ENCODE results near the gene CBFA2T3. TPM values are rescaled to one million over a fixed set of nuclear protein-coding genes. Genes with fewer than 3 reads are reported as not detected.

CBFA2T3 gene
- total and polyA plus RNA-seq, 2 of the 13 experiments (the other 11 are each of a cell fraction or from before 2014, with no cell fraction given), result 0.05 TPM; not detected in 1

- DNase-seq (ENCODE audit: low spot score), result no peak
- POLR2A ChIA-PET, result no interaction called here
Observed at GRCh38 chr16:89010210-89010925, 33.4 kb upstream of the CBFA2T3 start.

More at GRCh38 chr16:89010210-89010925, 33.4 kb upstream of the CBFA2T3 start:
- H2AFZ ChIP-seq (ENCODE audit: low read length), result no peak overlapping the region
- no TSS peak for BruUV-seq (replicated peaks)
- H3K36me3 ChIP-seq (replicated peaks in 1 of 2; ENCODE audit: control insufficient read depth in 1 of 2, insufficient read depth in 2 of 2, low read length in 2 of 2), result no peaks in the 10 kb centered on the region
- H3K27me3 ChIP-seq (ENCODE audit: control insufficient read depth in 1 of 2, insufficient read depth in 2 of 2, low read length in 2 of 2), result peaks cover 9 to 32% of the 10 kb centered on the region in 2 experiments; a peak in 4 of 5 replicates
- no peak overlapping the region for H3K9ac ChIP-seq (ENCODE audit: insufficient read depth, low read depth, low read length)
- in situ Hi-C loops (cut with HindIII; ENCODE audit: extremely low pct_ligation_motif_present, low pct_unique_long_range_greater_than_20kb) (no loop called here), intact Hi-C loops (cut with micrococcal nuclease; ENCODE audit: unreplicated experiment) (no loop called here)
- ATAC-seq (no peak), FAIRE-seq (no peak)
- no peaks in the 10 kb centered on the region for H3K9me3 ChIP-seq (ENCODE audit: low read length)
- TF ChIP-seq PAF1 (CRISPR knock-in tag; IDR thresholded peaks at IDR 0.05) (no peak), SNRNP70 (IDR thresholded peaks at IDR 0.05; ENCODE audit: low read depth, low read length) (no peak), NRL (CRISPR knock-in tag; IDR thresholded peaks at IDR 0.05; ENCODE audit: borderline replicate concordance) (0 out of 2 replicates have a peak, but pooled peaks have one; percentile 19), ZNF138 (CRISPR knock-in tag; IDR thresholded peaks at IDR 0.05; ENCODE audit: low read depth) (0 out of 2 replicates have a peak, but pooled peaks have one; percentile 48), ZIK1 (CRISPR knock-in tag; IDR thresholded peaks at IDR 0.05; ENCODE audit: borderline replicate concordance, low read depth) (no peak), ZBTB40 (IDR thresholded peaks at IDR 0.05) (no peak), ZBTB40 (CRISPR knock-in tag; IDR thresholded peaks at IDR 0.05) (0 out of 2 replicates have a peak, but pooled peaks have one; percentile 28), IRF9 (CRISPR knock-in tag; IDR thresholded peaks at IDR 0.05; ENCODE audit: borderline replicate concordance) (no peak)
- 5% methylated on average over 9 of the region's 14 CpGs for WGBS (ENCODE audit: low lambda C conversion rate)
- H3K4me2 ChIP-seq (ENCODE audit: low read depth, low read length), result no peak overlapping the region
- no peaks in the 10 kb centered on the region for H3K4me1 ChIP-seq (ENCODE audit: insufficient read depth, low read length)
- no peaks in the 10 kb centered on the region for H3K79me2 ChIP-seq (ENCODE audit: insufficient read depth, low read length)
- CTCF ChIA-PET (ENCODE audit: low intra/inter-chr PET ratio, low total read pairs), result no interaction called here
- no peak overlapping the region for H3K27ac ChIP-seq (ENCODE audit: extremely low read length, insufficient read depth, low read length)
- H4K20me1 ChIP-seq (ENCODE audit: insufficient read depth, low read length), result peaks cover 3% of the 10 kb centered on the region; the same call in 1 of the 2 replicates
- no peak overlapping the region for H3K4me3 ChIP-seq (replicated peaks in 1 of 3; ENCODE audit: insufficient read depth in 1 of 3, low read depth in 2 of 3, low read length in 3 of 3)

All from HepG2 (cell line).